ENCODE measurements around the gene C20orf144. TPM values are rescaled to one million over a fixed set of nuclear protein-coding genes. Genes with fewer than 3 reads are reported as not detected.

The C20orf144 gene
- total and polyA plus RNA-seq, 9 of the 15 experiments (the other 6 are each of a cell fraction or from before 2014, with no cell fraction given), result 0.04 to 0.23 (median 0.11) TPM; not detected in 2

- Histone ChIP-seq H3K9me3 (replicated peaks; ENCODE audit: control insufficient read depth, insufficient read depth, low read depth, low read length) (no peaks in the 10 kb centered on the region), H3K27me3 (ENCODE audit: control insufficient read depth in 2 of 2, insufficient read depth in 2 of 2, low read length in 2 of 2) (no peaks in the 10 kb centered on the region), H3K4me3 (no peak overlapping the region), H3K9ac (ENCODE audit: insufficient read depth in 1 of 2, low read depth in 2 of 2, low read length in 2 of 2) (peak overlapping the region in 1 of 2 experiments; percentile 41; a peak in 2 of 4 replicates), H3K27ac (ENCODE audit: extremely low read depth, low read depth, low read length) (no peak overlapping the region), H3K4me2 (ENCODE audit: insufficient read depth, low read length) (no peak overlapping the region), H3K36me3 (ENCODE audit: control insufficient read depth, insufficient read depth, low read length) (peaks cover 49% of the 10 kb centered on the region; the same call in 2 of the 3 replicates), H4K20me1 (replicated peaks; ENCODE audit: control insufficient read depth, insufficient read depth, low read length) (peaks cover 25% of the 10 kb centered on the region; the same call in 1 of the 2 replicates), H3K9me1 (ENCODE audit: control insufficient read depth, insufficient read depth, low read length) (no peaks in the 10 kb centered on the region), H2AFZ (ENCODE audit: low read depth, low read length) (no peak overlapping the region), H3K79me2 (ENCODE audit: control insufficient read depth, insufficient read depth, low read length) (no peaks in the 10 kb centered on the region), H3K4me1 (replicated peaks in 1 of 2; ENCODE audit: control insufficient read depth in 2 of 2, insufficient read depth in 2 of 2, low read length in 2 of 2) (peaks cover 6 to 41% of the 10 kb centered on the region in 2 experiments; a peak in 3 of 5 replicates)
- CTCF ChIA-PET (ENCODE audit: low intra/inter-chr PET ratio), result no interaction called here
- DNase-seq (ENCODE audit: extremely low read depth in 1 of 4, low spot score in 3 of 4) (no peak), ATAC-seq (no peak), FAIRE-seq (no peak)
- intact Hi-C loops (cut with micrococcal nuclease), result no loop called here
- WGBS (ENCODE audit: insufficient coverage, low coverage, missing lambda C conversion rate), result 90% methylated on average over 10 of the region's 10 CpGs
- in situ Hi-C loops (cut with MboI), result loop anchor here (10.0 kb wide), 1 partner anchor 241 kb away; no protein-coding TSS in a partner anchor
- TF ChIP-seq ILF3 (IDR thresholded peaks at IDR 0.05; ENCODE audit: borderline replicate concordance) (peak; percentile 17; the same call in 1 of the 2 replicates), MYNN (IDR thresholded peaks at IDR 0.05) (peak; percentile 68; the same call in 1 of the 2 replicates), MYNN (CRISPR knock-in tag; IDR thresholded peaks at IDR 0.05) (no peak), POLR2G (IDR thresholded peaks at IDR 0.05; ENCODE audit: low read depth, low read length) (peak; percentile 60), POLR2A (conservative IDR thresholded peaks at IDR 0.05) (peak; percentile 22), SUPT5H (IDR thresholded peaks at IDR 0.05) (peak; percentile 50; the same call in 1 of the 2 replicates), RBFOX2 (IDR thresholded peaks at IDR 0.05; ENCODE audit: low read depth, low read length) (peak; percentile 37; the same call in 1 of the 2 replicates), MBD1 (CRISPR knock-in tag; IDR thresholded peaks at IDR 0.05) (no peak), RBM22 (IDR thresholded peaks at IDR 0.05; ENCODE audit: low read depth, low read length, poor library complexity, severe bottlenecking) (peak; percentile 1), NFE2L1 (tag; IDR thresholded peaks at IDR 0.05; ENCODE audit: borderline replicate concordance, low read depth) (no peak), TARDBP (IDR thresholded peaks at IDR 0.05) (no peak)
- POLR2A ChIA-PET, result interaction anchor here (0.5 to 4.5 kb wide), 5 partner anchors 9 to 125 kb away, joined by 3 to 51 read pairs (median 4); partner anchors contain the start of gene ACTL10
- no TSS peak for BruUV-seq (replicated peaks)
Observed at GRCh38 chr20:33656010-33656782, 5.9 kb upstream of the C20orf144 start.

All from K562 (cell line).